Measurements from ENCODE around the gene SHISA5. TPM values are rescaled to one million over a fixed set of nuclear protein-coding genes. Genes with fewer than 3 reads are reported as not detected.

The SHISA5 gene
- total and polyA plus RNA-seq, 10 of the 15 experiments (the other 5 are each of a cell fraction or from before 2014, with no cell fraction given), result 17.1 to 148 (median 67.3) TPM

DNA sequence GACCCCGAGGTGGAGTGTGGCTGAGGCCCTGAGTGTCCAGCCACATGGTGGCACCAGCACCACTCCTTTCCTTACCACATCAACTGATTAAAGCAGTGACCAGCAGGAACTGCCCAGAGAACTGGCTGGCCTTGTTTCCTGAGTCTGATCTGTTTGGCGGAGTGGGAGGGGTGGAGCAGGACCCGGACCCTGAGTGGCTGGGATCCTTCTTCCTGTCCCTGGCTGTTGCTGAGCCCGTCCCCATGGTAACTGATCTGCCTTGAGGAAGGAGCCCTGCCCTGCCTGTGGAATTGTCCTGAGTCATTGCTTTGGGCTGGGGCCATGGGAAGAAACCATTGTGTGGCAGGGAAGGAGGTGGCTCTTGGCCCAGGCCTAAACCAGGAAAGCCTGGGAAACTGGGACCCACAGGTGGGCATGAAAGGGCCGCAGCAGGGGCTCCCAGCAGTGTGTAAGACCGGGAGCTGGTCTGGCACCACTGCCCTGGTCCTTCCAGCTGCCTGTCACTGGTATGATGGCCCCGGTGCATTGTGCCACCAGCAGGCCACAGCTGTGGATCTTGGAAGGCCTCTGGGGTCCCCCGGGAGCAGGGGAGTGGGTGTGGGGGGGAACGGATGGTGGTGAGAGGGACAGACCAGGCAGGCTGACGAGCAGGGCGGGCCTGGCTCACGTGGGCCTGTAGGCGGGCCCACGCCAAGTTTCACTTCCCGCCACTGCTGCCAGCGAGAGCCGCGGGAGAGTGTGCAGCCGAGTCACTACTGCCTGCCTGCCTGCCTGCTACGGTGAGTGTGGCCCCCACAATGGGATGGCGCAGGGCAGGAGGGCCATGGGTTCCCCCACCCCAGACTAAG, 38.2 kb downstream of the SHISA5 start (continued):
- TF ChIP-seq, protein P1, sequence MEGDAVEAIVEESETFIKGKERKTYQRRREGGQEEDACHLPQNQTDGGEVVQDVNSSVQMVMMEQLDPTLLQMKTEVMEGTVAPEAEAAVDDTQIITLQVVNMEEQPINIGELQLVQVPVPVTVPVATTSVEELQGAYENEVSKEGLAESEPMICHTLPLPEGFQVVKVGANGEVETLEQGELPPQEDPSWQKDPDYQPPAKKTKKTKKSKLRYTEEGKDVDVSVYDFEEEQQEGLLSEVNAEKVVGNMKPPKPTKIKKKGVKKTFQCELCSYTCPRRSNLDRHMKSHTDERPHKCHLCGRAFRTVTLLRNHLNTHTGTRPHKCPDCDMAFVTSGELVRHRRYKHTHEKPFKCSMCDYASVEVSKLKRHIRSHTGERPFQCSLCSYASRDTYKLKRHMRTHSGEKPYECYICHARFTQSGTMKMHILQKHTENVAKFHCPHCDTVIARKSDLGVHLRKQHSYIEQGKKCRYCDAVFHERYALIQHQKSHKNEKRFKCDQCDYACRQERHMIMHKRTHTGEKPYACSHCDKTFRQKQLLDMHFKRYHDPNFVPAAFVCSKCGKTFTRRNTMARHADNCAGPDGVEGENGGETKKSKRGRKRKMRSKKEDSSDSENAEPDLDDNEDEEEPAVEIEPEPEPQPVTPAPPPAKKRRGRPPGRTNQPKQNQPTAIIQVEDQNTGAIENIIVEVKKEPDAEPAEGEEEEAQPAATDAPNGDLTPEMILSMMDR (IDR thresholded peaks at IDR 0.05 in 2 of 3, conservative IDR thresholded peaks at IDR 0.05 in 1 of 3; ENCODE audit: control insufficient read depth in 2 of 3, extremely low read depth in 1 of 3, insufficient read depth in 1 of 3, low read depth in 3 of 3, low read length in 3 of 3), result peak; percentile 52 to 67 (median 56); a peak in 5 of 6 replicates
- TF ChIP-seq NFYA (IDR thresholded peaks at IDR 0.05; ENCODE audit: borderline replicate concordance, low read depth, low read length) (no peak), PML (IDR thresholded peaks at IDR 0.05; ENCODE audit: low read length) (peak; percentile 85), CREB1 (IDR thresholded peaks at IDR 0.05; ENCODE audit: low read depth) (peak; percentile 60; the same call in 1 of the 2 replicates), HDGF (IDR thresholded peaks at IDR 0.05) (peak; percentile 98), ESRRA (IDR thresholded peaks at IDR 0.05; ENCODE audit: low read length) (no peak), KLF5 (IDR thresholded peaks at IDR 0.05; ENCODE audit: partially characterized antibody) (no peak), CREM (IDR thresholded peaks at IDR 0.05; ENCODE audit: low read depth) (peak; percentile 58; the same call in 1 of the 2 replicates), POLR2AphosphoS2 (IDR thresholded peaks at IDR 0.05; ENCODE audit: low read depth, low read length) (peak; percentile 90; the same call in 1 of the 2 replicates), CHD1 (IDR thresholded peaks at IDR 0.05; ENCODE audit: low read depth, low read length) (no peak), TARDBP (IDR thresholded peaks at IDR 0.05; ENCODE audit: borderline replicate concordance) (no peak), ATF7 (IDR thresholded peaks at IDR 0.05; ENCODE audit: low read depth) (peak; percentile 63), MYB (IDR thresholded peaks at IDR 0.05; ENCODE audit: borderline replicate concordance, low read depth, low read length) (no peak), POLR2A (IDR thresholded peaks at IDR 0.05; ENCODE audit: low read depth, low read length) (peak; percentile 98), YBX1 (IDR thresholded peaks at IDR 0.05) (no peak), CEBPB (IDR thresholded peaks at IDR 0.05; ENCODE audit: borderline replicate concordance in 1 of 2, low read depth in 2 of 2, low read length in 2 of 2) (no peak), BHLHE40 (IDR thresholded peaks at IDR 0.05; ENCODE audit: borderline replicate concordance in 1 of 2, low read depth in 2 of 2, low read length in 1 of 2) (peak; percentile 87 to 95), SREBF1 (IDR thresholded peaks at IDR 0.05; ENCODE audit: low read length) (no peak), JUNB (IDR thresholded peaks at IDR 0.05) (no peak), BCL11A (IDR thresholded peaks at IDR 0.05; ENCODE audit: low read depth, low read length) (0 out of 2 replicates have a peak, but pooled peaks have one; percentile 18), NKRF (conservative IDR thresholded peaks at IDR 0.05) (peak; percentile 68), TCF12 (IDR thresholded peaks at IDR 0.05; ENCODE audit: low read depth, low read length) (peak; percentile 76; the same call in 1 of the 2 replicates), POLR2AphosphoS5 (IDR thresholded peaks at IDR 0.05; ENCODE audit: low read length) (peak; percentile 97), BACH1 (IDR thresholded peaks at IDR 0.05; ENCODE audit: borderline replicate concordance) (peak; percentile 90; the same call in 1 of the 2 replicates)
- TF ChIP-seq, protein P2, sequence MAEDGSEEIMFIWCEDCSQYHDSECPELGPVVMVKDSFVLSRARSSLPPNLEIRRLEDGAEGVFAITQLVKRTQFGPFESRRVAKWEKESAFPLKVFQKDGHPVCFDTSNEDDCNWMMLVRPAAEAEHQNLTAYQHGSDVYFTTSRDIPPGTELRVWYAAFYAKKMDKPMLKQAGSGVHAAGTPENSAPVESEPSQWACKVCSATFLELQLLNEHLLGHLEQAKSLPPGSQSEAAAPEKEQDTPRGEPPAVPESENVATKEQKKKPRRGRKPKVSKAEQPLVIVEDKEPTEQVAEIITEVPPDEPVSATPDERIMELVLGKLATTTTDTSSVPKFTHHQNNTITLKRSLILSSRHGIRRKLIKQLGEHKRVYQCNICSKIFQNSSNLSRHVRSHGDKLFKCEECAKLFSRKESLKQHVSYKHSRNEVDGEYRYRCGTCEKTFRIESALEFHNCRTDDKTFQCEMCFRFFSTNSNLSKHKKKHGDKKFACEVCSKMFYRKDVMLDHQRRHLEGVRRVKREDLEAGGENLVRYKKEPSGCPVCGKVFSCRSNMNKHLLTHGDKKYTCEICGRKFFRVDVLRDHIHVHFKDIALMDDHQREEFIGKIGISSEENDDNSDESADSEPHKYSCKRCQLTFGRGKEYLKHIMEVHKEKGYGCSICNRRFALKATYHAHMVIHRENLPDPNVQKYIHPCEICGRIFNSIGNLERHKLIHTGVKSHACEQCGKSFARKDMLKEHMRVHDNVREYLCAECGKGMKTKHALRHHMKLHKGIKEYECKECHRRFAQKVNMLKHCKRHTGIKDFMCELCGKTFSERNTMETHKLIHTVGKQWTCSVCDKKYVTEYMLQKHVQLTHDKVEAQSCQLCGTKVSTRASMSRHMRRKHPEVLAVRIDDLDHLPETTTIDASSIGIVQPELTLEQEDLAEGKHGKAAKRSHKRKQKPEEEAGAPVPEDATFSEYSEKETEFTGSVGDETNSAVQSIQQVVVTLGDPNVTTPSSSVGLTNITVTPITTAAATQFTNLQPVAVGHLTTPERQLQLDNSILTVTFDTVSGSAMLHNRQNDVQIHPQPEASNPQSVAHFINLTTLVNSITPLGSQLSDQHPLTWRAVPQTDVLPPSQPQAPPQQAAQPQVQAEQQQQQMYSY (CRISPR knock-in tag; IDR thresholded peaks at IDR 0.05), result no peak
